Measurements from ENCODE around the gene RUBCNL.

RUBCNL gene

DNA sequence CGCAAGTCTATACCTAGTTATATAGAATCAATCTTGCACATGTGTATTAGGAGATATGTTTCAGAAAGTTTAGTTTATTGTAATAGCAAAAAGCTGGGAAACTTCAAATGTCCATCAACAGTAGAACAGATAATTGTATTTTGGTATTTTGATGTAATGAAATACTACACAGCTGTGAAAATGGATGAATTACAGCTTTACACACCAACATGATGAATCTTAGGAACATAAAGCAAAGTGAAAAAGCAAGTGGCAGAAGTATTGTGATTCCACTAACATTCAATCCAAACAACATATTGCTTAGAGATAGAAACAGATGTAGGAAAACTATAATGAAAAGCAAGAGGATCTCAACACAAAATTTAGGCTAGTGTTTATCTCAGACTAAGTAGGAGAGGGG lies 72.5 kb downstream of the RUBCNL start:
- Mint-ChIP-seq H3K4me1 (peaks cover 36% of the 10 kb centered on the region), H3K27ac (no peak overlapping the region)

DNA sequence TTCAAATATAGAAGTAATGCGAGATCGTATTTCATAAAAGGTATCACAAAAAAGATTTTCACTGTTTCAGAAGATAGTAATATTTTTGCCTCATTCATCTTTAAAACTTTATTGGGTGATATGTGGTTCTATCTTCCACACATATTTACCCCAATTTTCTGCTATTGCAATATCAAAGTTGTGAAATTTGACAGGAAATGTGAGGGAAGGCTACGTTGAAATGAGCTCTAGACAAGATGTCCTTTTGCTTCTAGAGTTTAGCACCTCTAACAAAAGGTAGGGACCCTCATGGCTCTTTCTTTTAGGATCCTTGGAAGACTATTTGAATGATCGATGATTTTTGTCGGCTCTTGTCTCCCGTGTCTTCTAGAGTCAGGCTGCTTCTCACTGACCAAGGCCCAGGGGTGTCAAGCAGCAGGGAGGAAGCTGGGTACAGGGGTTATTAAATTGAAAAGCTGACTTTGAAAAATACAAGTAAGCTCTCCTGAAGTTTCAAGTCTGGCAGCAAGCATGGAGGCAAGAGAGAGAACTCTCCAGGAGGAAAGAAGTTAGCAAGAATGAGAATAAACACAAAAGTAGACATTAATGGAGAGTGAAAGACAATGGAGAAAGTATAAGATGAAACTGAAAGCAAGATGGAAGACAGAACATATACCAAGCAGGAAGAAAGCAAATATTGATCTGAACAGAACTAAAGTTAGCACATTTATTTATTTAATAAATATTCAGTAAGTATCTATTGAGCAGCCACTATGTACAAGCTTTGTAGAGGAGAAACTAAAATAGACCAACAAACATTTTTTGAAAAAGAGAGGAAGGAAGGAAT lies 73.4 kb downstream of the RUBCNL start:
- ATAC-seq (no peak), DNase-seq (no peak)
- Mint-ChIP-seq H3K4me1 (peaks cover 28% of the 10 kb centered on the region), H3K27ac (peak overlapping the region; percentile 81), H3K36me3 (ENCODE audit: low read depth) (peaks cover 36% of the 10 kb centered on the region), H3K4me3 (peak overlapping the region; percentile 58), H3K9me3 (peaks cover 22% of the 10 kb centered on the region), H3K27me3 (no peaks in the 10 kb centered on the region)

More for the DNA sequence above, 72.5 kb downstream of the RUBCNL start:
- H3K9me3 Mint-ChIP-seq, result peaks cover 22% of the 10 kb centered on the region
- ATAC-seq (no peak), DNase-seq (no peak)
- no peak overlapping the region for H3K4me3 Mint-ChIP-seq
- H3K27me3 Mint-ChIP-seq, result no peaks in the 10 kb centered on the region
- H3K36me3 Mint-ChIP-seq (ENCODE audit: low read depth), result peaks cover 36% of the 10 kb centered on the region

DNA sequence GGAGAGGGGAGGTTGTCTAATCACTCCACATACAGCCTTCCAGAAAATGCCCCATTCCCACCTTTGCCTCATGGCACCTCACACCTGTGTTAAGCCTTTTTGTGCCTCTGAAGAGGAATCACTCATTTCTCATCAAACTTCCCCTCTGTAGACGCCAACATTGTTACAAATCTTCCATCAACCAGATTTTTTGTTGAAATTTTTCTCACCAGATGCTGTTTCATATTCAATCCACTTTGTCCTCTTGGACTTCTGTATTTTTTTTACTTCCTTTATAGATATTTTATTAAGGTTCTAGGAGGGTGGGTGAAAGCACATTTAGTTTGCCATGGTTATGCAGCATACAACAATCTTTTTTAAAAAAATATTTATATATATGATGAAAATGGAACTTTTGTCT lies 74.0 kb downstream of the RUBCNL start:
- ATAC-seq (no peak), DNase-seq (no peak)
- Mint-ChIP-seq H3K9me3 (peaks cover 22% of the 10 kb centered on the region), H3K36me3 (ENCODE audit: low read depth) (peaks cover 36% of the 10 kb centered on the region), H3K27me3 (no peaks in the 10 kb centered on the region), H3K4me1 (peaks cover 23% of the 10 kb centered on the region), H3K4me3 (no peak overlapping the region), H3K27ac (no peak overlapping the region)

DNA sequence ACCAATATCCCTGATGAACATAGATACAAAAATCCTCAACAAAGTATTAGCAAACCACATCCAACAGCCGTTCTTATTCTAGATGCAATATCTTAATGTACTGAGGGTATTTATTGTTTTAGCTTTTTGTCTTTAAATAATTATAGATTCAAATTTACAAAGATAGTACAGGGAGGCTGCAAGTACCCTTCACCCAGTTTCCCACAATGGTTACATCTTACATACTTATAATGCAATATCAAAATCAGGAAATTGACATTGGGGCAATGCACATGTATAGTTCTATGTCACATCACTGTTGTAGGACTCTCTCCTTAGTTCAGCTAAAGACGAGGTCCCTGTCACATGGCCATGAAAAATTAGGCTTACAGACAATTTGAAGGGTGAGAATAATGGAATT lies 75.8 kb downstream of the RUBCNL start:
- H3K4me3 Mint-ChIP-seq, result no peak overlapping the region
- ATAC-seq, result no peak
- H3K4me1 Mint-ChIP-seq, result peaks cover 21% of the 10 kb centered on the region
- H3K9me3 Mint-ChIP-seq, result peaks cover 22% of the 10 kb centered on the region
- no peak overlapping the region for H3K27ac Mint-ChIP-seq
- H3K27me3 Mint-ChIP-seq, result no peaks in the 10 kb centered on the region
- no peak for DNase-seq
- H3K36me3 Mint-ChIP-seq (ENCODE audit: low read depth), result peaks cover 32% of the 10 kb centered on the region

DNA sequence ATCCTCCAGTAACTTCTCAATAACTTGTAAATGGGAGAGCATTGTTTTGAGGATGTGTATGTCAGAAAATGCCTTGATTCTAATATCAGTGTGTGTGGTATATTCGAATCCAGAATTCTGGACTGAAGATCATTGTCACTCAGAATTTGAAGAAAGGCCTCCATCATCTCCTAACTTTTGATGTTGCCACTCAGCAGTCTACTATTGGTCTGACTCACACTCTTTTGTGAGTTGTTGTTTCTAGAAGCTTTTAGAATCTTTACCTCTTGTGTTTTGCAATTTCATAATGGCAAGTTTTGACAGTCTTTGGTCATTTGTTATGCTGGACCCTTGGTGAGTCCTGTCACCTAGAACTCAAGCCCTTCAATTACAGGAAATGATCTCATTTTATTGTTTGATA lies 77.0 kb downstream of the RUBCNL start:
- no peaks in the 10 kb centered on the region for H3K27me3 Mint-ChIP-seq
- H3K4me1 Mint-ChIP-seq, result peaks cover 19% of the 10 kb centered on the region
- ATAC-seq (no peak), DNase-seq (no peak)
- H3K9me3 Mint-ChIP-seq, result peaks cover 22% of the 10 kb centered on the region
- no peak overlapping the region for H3K27ac Mint-ChIP-seq
- H3K36me3 Mint-ChIP-seq (ENCODE audit: low read depth), result peaks cover 25% of the 10 kb centered on the region
- H3K4me3 Mint-ChIP-seq, result no peak overlapping the region

DNA sequence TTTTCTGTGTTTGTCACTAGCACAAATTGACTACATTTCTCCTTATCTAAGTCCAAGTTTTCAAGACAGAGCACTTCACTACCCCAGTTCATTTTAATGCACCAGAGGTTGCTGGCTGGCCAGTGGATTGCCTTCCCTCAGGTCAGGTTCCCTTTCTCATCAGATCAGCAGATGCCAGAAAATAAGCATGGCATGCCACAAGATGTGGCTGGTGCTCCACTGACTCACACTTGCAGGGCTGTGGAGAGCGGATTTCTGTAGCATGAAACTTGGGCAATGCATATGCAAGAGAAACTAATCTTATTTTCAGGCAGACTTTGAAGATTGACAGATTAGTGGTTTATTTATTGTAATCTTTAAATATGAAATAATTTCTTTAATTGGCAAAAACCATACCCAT lies 79.5 kb downstream of the RUBCNL start:
- peaks cover 14% of the 10 kb centered on the region for H3K9me3 Mint-ChIP-seq
- H3K36me3 Mint-ChIP-seq (ENCODE audit: low read depth), result peaks cover 12% of the 10 kb centered on the region
- H3K27me3 Mint-ChIP-seq, result no peaks in the 10 kb centered on the region
- no peak overlapping the region for H3K4me3 Mint-ChIP-seq
- peaks cover 24% of the 10 kb centered on the region for H3K4me1 Mint-ChIP-seq
- no peak for DNase-seq
- no peak overlapping the region for H3K27ac Mint-ChIP-seq
- no peak for ATAC-seq

DNA sequence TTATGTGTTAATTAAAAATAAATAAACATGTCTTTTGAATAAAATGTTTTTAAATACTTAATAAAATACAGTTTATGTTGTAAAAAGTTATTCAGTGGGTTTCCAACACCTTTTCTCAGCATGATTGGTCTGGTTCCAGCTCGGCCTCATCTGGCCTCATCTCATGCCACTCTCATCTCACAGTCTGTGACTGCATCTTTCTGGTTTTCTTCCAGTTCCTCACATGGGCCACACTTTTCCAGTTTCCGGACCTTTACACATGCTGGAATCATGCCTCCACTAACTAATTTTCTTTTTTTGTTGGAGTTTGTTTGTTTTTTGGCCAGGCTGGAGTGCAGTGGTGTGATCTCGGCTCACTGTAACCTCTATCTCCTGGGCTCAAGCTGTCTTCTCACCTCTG lies 82.5 kb downstream of the RUBCNL start:
- no peak overlapping the region for H3K27ac Mint-ChIP-seq
- H3K36me3 Mint-ChIP-seq (ENCODE audit: low read depth), result peaks cover 9% of the 10 kb centered on the region
- H3K27me3 Mint-ChIP-seq, result no peaks in the 10 kb centered on the region
- H3K9me3 Mint-ChIP-seq, result peaks cover 16% of the 10 kb centered on the region
- H3K4me3 Mint-ChIP-seq, result no peak overlapping the region
- peaks cover 19% of the 10 kb centered on the region for H3K4me1 Mint-ChIP-seq
- ATAC-seq (no peak), DNase-seq (no peak)

DNA sequence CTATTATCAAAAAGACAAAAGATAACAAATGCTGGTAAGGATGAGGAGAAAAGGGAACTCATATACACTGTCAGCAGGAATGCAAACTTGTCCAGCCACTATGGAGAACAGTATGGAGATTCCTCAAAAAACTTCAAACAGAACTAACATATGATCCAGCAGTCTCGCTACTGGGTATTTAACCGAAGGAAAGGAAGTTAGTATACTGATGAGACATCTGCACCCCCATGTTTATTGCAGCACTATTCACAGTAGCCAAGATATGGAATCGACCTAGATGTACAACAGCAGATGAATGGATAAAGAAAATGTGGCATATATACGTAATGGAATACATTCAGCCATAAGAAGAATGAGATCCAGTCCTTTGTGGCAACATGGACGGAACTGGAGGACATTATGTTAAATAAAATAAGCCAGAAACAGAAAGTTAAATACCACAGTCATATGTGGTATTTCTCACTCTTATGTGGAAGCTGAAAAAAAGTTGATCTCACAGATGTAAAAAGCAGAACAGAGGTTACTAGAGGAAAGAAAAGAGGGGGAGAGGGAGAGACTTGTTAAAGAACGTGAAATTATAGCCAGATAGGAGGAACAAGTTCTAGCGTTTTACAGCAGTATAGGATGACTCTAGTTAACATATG lies 83.2 kb downstream of the RUBCNL start:
- H3K9me3 Mint-ChIP-seq, result peaks cover 21% of the 10 kb centered on the region
- H3K36me3 Mint-ChIP-seq (ENCODE audit: low read depth), result peaks cover 11% of the 10 kb centered on the region
- peak overlapping the region; percentile 57 for H3K27ac Mint-ChIP-seq
- no peaks in the 10 kb centered on the region for H3K27me3 Mint-ChIP-seq
- ATAC-seq, result peak; percentile 66
- peaks cover 19% of the 10 kb centered on the region for H3K4me1 Mint-ChIP-seq
- H3K4me3 Mint-ChIP-seq, result peak overlapping the region; percentile 69
- DNase-seq, result no peak

DNA sequence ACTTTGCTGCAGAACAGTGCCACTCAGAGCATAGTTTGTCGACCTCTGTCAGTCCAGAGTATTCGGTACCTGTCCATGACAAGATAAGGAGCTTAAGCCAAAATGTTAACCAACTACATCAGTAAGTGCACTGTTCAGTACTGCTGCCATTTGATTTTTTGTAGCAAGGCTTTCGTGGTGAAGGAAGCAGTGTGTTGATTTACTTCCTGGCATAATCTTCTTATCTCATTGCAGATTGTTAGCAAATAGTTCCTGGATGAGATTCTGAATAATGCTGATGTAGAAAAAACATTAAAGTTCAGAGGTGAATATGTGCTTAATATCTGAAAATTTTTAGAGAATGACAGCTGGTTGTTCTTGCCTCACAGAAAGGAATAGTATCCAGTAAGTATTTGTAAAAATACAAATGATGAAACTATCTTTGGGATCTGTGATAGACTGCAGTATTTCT lies 89.7 kb downstream of the RUBCNL start:
- Mint-ChIP-seq H3K9me3 (peaks cover 22% of the 10 kb centered on the region), H3K4me3 (no peak overlapping the region), H3K27ac (peak overlapping the region; percentile 38), H3K4me1 (peaks cover 40% of the 10 kb centered on the region), H3K36me3 (ENCODE audit: low read depth) (peaks cover 11% of the 10 kb centered on the region), H3K27me3 (no peaks in the 10 kb centered on the region)
- no peak for DNase-seq
- no peak for ATAC-seq

DNA sequence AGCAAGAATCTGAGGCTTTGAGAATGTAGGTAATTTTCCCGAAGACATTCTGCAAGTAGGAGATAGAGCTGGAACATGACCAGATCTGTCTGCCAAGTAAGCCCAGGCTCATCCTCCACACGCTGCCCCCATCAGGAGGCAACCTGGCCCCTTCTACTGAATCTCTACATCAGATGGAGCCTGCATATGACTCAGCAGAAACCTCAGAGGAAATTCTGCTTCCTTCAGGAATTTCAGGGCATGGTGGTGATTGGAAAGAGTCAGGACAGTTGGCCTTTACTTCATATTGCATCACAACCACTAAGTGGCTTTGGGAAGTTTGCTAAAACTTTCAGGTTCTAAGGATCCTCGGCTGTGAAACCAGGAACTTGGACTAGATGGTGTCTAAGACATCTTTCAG lies 90.1 kb downstream of the RUBCNL start:
- no peaks in the 10 kb centered on the region for H3K27me3 Mint-ChIP-seq
- no peak for DNase-seq
- peaks cover 40% of the 10 kb centered on the region for H3K4me1 Mint-ChIP-seq
- peak overlapping the region; percentile 67 for H3K27ac Mint-ChIP-seq
- ATAC-seq, result no peak
- no peak overlapping the region for H3K4me3 Mint-ChIP-seq
- peaks cover 8% of the 10 kb centered on the region for H3K36me3 Mint-ChIP-seq (ENCODE audit: low read depth)
- peaks cover 18% of the 10 kb centered on the region for H3K9me3 Mint-ChIP-seq

DNA sequence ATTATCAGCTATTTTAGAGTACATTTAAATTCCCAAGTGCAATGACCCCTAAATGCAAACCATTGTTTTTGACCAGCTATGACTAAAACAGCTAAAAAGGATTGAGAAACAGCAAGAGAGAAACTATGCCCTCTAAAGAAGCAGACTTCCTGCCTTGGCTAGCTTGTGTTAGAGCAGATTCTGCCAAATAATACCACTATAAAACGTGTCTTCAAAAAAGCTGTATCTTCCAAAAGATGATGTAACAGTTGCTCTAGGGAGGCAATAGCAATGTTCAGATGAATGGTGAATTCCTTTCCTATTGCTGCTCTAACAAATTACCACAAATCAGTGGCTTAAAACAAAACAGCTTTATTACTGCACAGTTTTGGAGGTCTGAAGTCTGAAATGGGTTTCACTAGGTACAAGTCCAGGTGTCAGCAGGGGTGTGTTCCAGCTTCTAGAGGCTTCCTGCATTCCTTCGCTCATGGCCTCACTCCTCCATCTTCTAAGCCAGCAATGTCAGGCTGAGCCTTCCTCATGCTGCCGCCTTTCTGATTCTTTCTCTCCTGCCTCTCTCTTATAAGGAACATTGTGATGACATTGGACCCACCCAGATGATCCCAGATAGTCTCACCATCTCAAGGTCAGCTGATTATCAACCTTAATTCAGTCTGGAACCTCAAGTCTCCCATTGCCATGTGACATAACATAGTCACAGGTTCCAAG lies 90.8 kb downstream of the RUBCNL start:
- Mint-ChIP-seq H3K4me1 (peaks cover 40% of the 10 kb centered on the region), H3K9me3 (peaks cover 14% of the 10 kb centered on the region), H3K36me3 (ENCODE audit: low read depth) (peaks cover 5% of the 10 kb centered on the region), H3K27me3 (no peaks in the 10 kb centered on the region), H3K4me3 (peak overlapping the region; percentile 55), H3K27ac (peak overlapping the region; percentile 67)
- ATAC-seq, result peak; percentile 35
- DNase-seq, result no peak

DNA sequence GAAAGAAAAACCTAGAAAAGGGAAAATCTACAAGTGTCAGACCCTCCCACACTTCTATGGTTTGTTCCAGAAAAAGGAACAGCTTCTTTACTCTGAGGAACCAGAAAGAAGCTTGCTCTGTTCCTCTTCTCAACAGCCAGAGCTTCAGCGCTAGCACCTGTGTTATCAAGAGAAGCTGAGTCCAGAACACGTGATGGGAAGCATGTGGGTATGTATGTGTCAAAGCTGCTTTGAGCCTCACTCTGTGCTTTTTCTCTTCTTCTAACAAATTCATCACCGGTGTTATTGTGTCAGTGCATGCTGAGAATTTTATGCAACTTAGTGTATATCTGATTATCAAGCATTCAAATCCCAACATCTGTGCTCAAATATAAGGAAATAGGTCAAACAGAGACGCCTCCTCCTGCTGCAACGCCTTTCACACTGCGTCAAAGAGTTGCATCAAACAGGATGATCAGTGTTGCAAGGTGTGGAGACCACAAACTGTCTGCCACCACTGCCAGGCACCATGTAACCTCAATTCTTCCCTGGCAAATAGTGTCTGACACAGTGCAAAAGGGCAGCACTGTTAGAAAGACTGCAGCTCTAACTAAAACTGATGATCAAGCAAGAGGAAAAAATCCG lies 91.4 kb downstream of the RUBCNL start:
- ATAC-seq (peak; percentile 96), DNase-seq (peak; percentile 50)
- Mint-ChIP-seq H3K27ac (peak overlapping the region; percentile 67), H3K36me3 (ENCODE audit: low read depth) (peaks cover 5% of the 10 kb centered on the region), H3K4me3 (peak overlapping the region; percentile 55), H3K4me1 (peaks cover 40% of the 10 kb centered on the region), H3K27me3 (no peaks in the 10 kb centered on the region), H3K9me3 (peaks cover 14% of the 10 kb centered on the region)

DNA sequence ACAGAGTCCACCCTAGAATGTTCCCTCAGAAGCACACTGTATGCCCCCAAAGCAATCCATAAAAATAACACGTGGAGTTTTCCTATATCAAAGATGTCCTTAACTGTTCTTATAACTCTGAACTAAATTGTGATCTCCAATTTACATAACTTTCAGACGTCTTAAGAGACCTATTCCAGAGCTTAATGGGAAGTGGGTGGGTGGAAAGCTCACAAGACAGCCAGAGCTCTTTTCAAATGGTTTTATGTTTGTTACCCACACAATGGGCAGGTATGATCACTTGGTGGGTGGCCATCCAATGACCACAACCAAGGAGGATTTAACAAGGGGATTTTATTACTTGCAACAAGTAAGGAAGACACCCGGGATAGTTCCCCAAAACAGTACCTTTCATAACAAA lies 93.6 kb downstream of the RUBCNL start:
- Mint-ChIP-seq H3K4me1 (peaks cover 44% of the 10 kb centered on the region), H3K9me3 (no peaks in the 10 kb centered on the region), H3K27ac (no peak overlapping the region), H3K27me3 (no peaks in the 10 kb centered on the region), H3K36me3 (ENCODE audit: low read depth) (no peaks in the 10 kb centered on the region), H3K4me3 (no peak overlapping the region)
- ATAC-seq (no peak), DNase-seq (no peak)

Measured in activated naive CD8-positive, alpha-beta T cell treated with anti-CD3 and anti-CD28 coated beads, Interleukin-2, amount 50 U/mL, for 24 hours (primary cell).